NCI-H2107 treated with DMSO at 0.1 percent for 48 hours (cell line): ENCODE measurements around the gene CD82.

Source experiments
- DNase-seq: peaks from one replicate; lab custom pipeline; 2025; ENCODE audit not compliant: unreplicated experiment; lab: John Stamatoyannopoulos, UW

CD82 gene

GRCh38 chr11:44598831-44599230 is 33.4 kb downstream of the CD82 start:
- no peak for DNase-seq

- no peak for DNase-seq
Measured at GRCh38 chr11:44600261-44600660, 34.8 kb downstream of the CD82 start.

- no peak for DNase-seq
Measured at GRCh38 chr11:44600839-44601383, 35.4 kb downstream of the CD82 start.

- no peak for DNase-seq
Measured at GRCh38 chr11:44601471-44602370, 36.3 kb downstream of the CD82 start.

GRCh38 chr11:44602891-44603310 is 37.4 kb downstream of the CD82 start:
- no peak for DNase-seq

- DNase-seq, result no peak
Measured at GRCh38 chr11:44604171-44604581, 38.7 kb downstream of the CD82 start.

GRCh38 chr11:44605068-44605708 is 39.7 kb downstream of the CD82 start:
- no peak for DNase-seq

GRCh38 chr11:44605965-44606364 is 40.5 kb downstream of the CD82 start:
- DNase-seq, result no peak

GRCh38 chr11:44606472-44606871 is 41.0 kb downstream of the CD82 start:
- no peak for DNase-seq

- DNase-seq, result no peak
Measured at GRCh38 chr11:44607319-44607962, 42.0 kb downstream of the CD82 start.

GRCh38 chr11:44607987-44608386 is 42.5 kb downstream of the CD82 start:
- no peak for DNase-seq

- no peak for DNase-seq
Measured at GRCh38 chr11:44608651-44608990, 43.2 kb downstream of the CD82 start.

- DNase-seq, result no peak
Measured at GRCh38 chr11:44608991-44609782, 43.7 kb downstream of the CD82 start.

- DNase-seq, result no peak
Measured at GRCh38 chr11:44609783-44610155, 44.3 kb downstream of the CD82 start.

- DNase-seq, result no peak
Measured at GRCh38 chr11:44610186-44610955, 44.9 kb downstream of the CD82 start.

- DNase-seq, result no peak
Measured at GRCh38 chr11:44611088-44611487, 45.6 kb downstream of the CD82 start.

- no peak for DNase-seq
Measured at GRCh38 chr11:44611687-44612434, 46.4 kb downstream of the CD82 start.

- DNase-seq, result no peak
Measured at GRCh38 chr11:44613153-44613552, 47.7 kb downstream of the CD82 start.

GRCh38 chr11:44614281-44614775 is 48.9 kb downstream of the CD82 start:
- no peak for DNase-seq
